GM18873 (cell line): ENCODE data around the gene CCDC38.
"Not testable (repeated sequence)": the region's sequence is repeated elsewhere in the genome, so short reads cannot be mapped to it uniquely, and the experiment has no call there.

ENCODE experiments used
- ATAC-seq: cut with Tn5 transposase; IDR thresholded peaks from one replicate; pipeline ENCODE4 v1.9.1; 2021; ENCODE audit warnings: mild to moderate bottlenecking, moderate library complexity, moderate number of reproducible peaks; ENCODE audit not compliant: unreplicated experiment, low FRiP score

Gene CCDC38

GRCh38 chr12:95942524-95943329, at the start of gene CCDC38:
TSS of gene CCDC38 (minus strand) at chr12:95942614. CDS start at chr12:95936509, 6,105 bp downstream.
- peak; percentile 95 for ATAC-seq

- ATAC-seq, result no peak
Observed at GRCh38 chr12:95990136-95990535, 47.7 kb upstream of the CCDC38 start.

GRCh38 chr12:95989504-95990123, 47.2 kb upstream of the CCDC38 start:
- no peak for ATAC-seq

GRCh38 chr12:95988506-95989275, 46.3 kb upstream of the CCDC38 start:
- ATAC-seq, result no peak

GRCh38 chr12:95986635-95987570, 44.5 kb upstream of the CCDC38 start:
- ATAC-seq, result no peak

- ATAC-seq, result no peak
Observed at GRCh38 chr12:95984682-95985081, 42.3 kb upstream of the CCDC38 start.

GRCh38 chr12:95982602-95983001, 40.2 kb upstream of the CCDC38 start:
- no peak for ATAC-seq

- no peak for ATAC-seq
Observed at GRCh38 chr12:95980437-95980836, 38.0 kb upstream of the CCDC38 start.

GRCh38 chr12:95978774-95979173, 36.4 kb upstream of the CCDC38 start:
- ATAC-seq, result no peak

GRCh38 chr12:95978351-95978750, 35.9 kb upstream of the CCDC38 start:
- no peak for ATAC-seq

- ATAC-seq, result no peak
Observed at GRCh38 chr12:95977764-95978305, 35.4 kb upstream of the CCDC38 start.

- ATAC-seq, result no peak
Observed at GRCh38 chr12:95976416-95976832, 34.0 kb upstream of the CCDC38 start.

GRCh38 chr12:95975491-95975890, 33.1 kb upstream of the CCDC38 start:
- ATAC-seq, result no peak

- no peak for ATAC-seq
Observed at GRCh38 chr12:95974358-95974757, 31.9 kb upstream of the CCDC38 start.

GRCh38 chr12:95972832-95973456, 30.5 kb upstream of the CCDC38 start:
- ATAC-seq, result no peak

GRCh38 chr12:95970905-95971304, 28.5 kb upstream of the CCDC38 start:
- ATAC-seq, result no peak

- not testable (repeated sequence) for ATAC-seq
Observed at GRCh38 chr12:95969116-95969515, 26.7 kb upstream of the CCDC38 start.

- ATAC-seq, result no peak
Observed at GRCh38 chr12:95967301-95967700, 24.9 kb upstream of the CCDC38 start.

- ATAC-seq, result no peak
Observed at GRCh38 chr12:95966287-95966870, 24.0 kb upstream of the CCDC38 start.
